ENCODE measurements around the gene SYNE1. TPM values are rescaled to one million over a fixed set of nuclear protein-coding genes. Genes with fewer than 3 reads are reported as not detected.
A peak's percentile ranks its signal among the peaks of the same experiment; 100 is the strongest.

SYNE1 gene
- total and polyA plus RNA-seq, 10 of the 15 experiments (the other 5 are each of a cell fraction or from before 2014, with no cell fraction given): 2.3 to 28.7 (median 14.1) TPM

- H3K9ac ChIP-seq (ENCODE audit: control insufficient read depth, insufficient read depth, low read length): no peak overlapping the region
- ChIA-PET RAD21 (ENCODE audit: unreplicated experiment) (no interaction called here), POLR2A (no interaction called here), SMC1A (ENCODE audit: uncharacterized antibody, unreplicated experiment) (interaction anchor here (0.7 kb wide), 1 partner anchor 67 kb away, joined by 3 read pairs; no protein-coding TSS in a partner anchor), CTCF (interaction anchor here (1.0 kb wide), 1 partner anchor 9 kb away, joined by 4 read pairs; no protein-coding TSS in a partner anchor)
- ATAC-seq (peak; percentile 27; the same call in 2 of the 3 replicates), FAIRE-seq (no peak), DNase-seq (ENCODE audit: low read depth, low spot score) (no peak)
- BruUV-seq (replicated peaks): no TSS peak
- H3K4me1 ChIP-seq (ENCODE audit: control insufficient read depth, insufficient read depth, low read length): no peaks in the 10 kb centered on the region
- no peak overlapping the region for H3K4me2 ChIP-seq (ENCODE audit: control insufficient read depth, insufficient read depth)
- H3K36me3 ChIP-seq (ENCODE audit: control insufficient read depth in 2 of 2, insufficient read depth in 2 of 2, low read length in 1 of 2): no peaks in the 10 kb centered on the region
- TF ChIP-seq IKZF2 (IDR thresholded peaks at IDR 0.05) (no peak), CBX3 (IDR thresholded peaks at IDR 0.05; ENCODE audit: borderline replicate concordance, low read depth) (no peak), MYB (IDR thresholded peaks at IDR 0.05; ENCODE audit: borderline replicate concordance, low read depth, low read length) (no peak), ATF7 (IDR thresholded peaks at IDR 0.05; ENCODE audit: low read depth) (peak; percentile 51; the same call in 1 of the 2 replicates)
- TF ChIP-seq, protein P1, sequence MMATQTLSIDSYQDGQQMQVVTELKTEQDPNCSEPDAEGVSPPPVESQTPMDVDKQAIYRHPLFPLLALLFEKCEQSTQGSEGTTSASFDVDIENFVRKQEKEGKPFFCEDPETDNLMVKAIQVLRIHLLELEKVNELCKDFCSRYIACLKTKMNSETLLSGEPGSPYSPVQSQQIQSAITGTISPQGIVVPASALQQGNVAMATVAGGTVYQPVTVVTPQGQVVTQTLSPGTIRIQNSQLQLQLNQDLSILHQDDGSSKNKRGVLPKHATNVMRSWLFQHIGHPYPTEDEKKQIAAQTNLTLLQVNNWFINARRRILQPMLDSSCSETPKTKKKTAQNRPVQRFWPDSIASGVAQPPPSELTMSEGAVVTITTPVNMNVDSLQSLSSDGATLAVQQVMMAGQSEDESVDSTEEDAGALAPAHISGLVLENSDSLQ (IDR thresholded peaks at IDR 0.05): no peak
- H3K9me3 ChIP-seq (replicated peaks; ENCODE audit: control insufficient read depth, insufficient read depth, low read length): no peaks in the 10 kb centered on the region
- 21% methylated on average over 6 of the region's 6 CpGs for WGBS (ENCODE audit: insufficient coverage, insufficient replicate concordance, low lambda C conversion rate, missing lambda C conversion rate)
- intact Hi-C loops (cut with micrococcal nuclease; ENCODE audit: unreplicated experiment): no loop called here
- no peak overlapping the region for H3K27ac ChIP-seq (ENCODE audit: control insufficient read depth, insufficient read depth)
- in situ Hi-C loops (cut with MboI): no loop called here
- no peaks in the 10 kb centered on the region for H3K27me3 ChIP-seq (replicated peaks in 1 of 2; ENCODE audit: control insufficient read depth in 2 of 2, insufficient read depth in 2 of 2, low read length in 1 of 2)
- no peaks in the 10 kb centered on the region for H3K79me2 ChIP-seq (ENCODE audit: control insufficient read depth, insufficient read depth, low read length)
- H4K20me1 ChIP-seq (ENCODE audit: control insufficient read depth, insufficient read depth): no peaks in the 10 kb centered on the region
- no peak overlapping the region for H2AFZ ChIP-seq (ENCODE audit: control insufficient read depth, low read depth, low read length)
- no peak overlapping the region for H3K4me3 ChIP-seq
Measured at GRCh38 chr6:152404936-152405595, 232.1 kb downstream of the SYNE1 start.
